CD1c-positive myeloid dendritic cell (primary cell): Measurements from ENCODE around the gene JAZF1.
A peak's percentile ranks its signal among the peaks of the same experiment; 100 is the strongest.

Experiments
- DNase-seq: peaks from one replicate; pipeline ENCODE4 v3.0.0-alpha.2; 2016; ENCODE audit errors: extremely low spot score

JAZF1 gene

GRCh38 chr7:28180364-28181147 is at the start of gene JAZF1:
Gene JAZF1, minus strand, starts transcription at chr7:28180795.
- DNase-seq, result peak; percentile 45

DNA sequence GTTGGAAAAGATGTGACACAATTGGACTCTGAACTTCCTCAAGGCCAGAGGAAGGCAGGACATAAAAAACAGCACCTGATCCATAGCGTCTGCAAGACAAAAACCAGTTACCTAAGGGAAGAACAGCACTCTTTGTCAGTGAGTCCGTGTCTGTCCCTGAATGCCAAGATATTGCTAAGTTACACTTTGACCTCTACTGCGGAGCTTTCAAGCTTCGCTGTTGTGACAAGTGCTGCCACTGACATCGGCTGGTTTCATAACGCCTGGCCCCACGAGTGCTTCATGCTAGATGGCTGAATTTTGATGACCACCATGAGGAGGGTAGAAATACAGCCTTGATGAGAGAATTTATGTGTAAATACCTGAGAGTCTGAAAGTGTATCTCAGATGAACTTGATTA is 49.7 kb upstream of the JAZF1 start:
- no peak for DNase-seq

- DNase-seq, result no peak
Observed at GRCh38 chr7:28228396-28228795, 47.8 kb upstream of the JAZF1 start.

DNA sequence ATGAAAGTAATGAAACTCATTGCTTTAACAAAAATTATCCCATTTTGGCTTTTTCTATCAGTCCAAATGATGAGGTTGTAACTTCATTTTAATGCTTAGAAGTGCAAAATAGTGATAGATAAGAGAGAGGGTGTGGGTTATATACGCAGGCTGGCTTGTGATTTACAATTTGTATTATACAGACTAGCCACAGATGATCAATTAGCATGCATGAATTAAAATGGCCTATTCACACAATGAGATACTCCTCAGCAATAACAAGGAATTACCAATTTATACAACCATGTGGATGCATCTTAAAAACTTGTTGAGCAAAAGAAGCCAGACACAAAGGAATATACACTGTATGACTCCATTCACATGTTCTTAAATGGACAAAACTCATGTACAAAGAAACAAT is 45.4 kb upstream of the JAZF1 start:
- no peak for DNase-seq

- DNase-seq, result no peak
Observed at GRCh38 chr7:28225576-28225975, 45.0 kb upstream of the JAZF1 start.

- DNase-seq, result no peak
Observed at GRCh38 chr7:28224675-28225074, 44.1 kb upstream of the JAZF1 start.

GRCh38 chr7:28224172-28224571 is 43.6 kb upstream of the JAZF1 start:
- DNase-seq, result no peak

GRCh38 chr7:28222636-28223035 is 42.0 kb upstream of the JAZF1 start:
- no peak for DNase-seq

GRCh38 chr7:28219793-28220192 is 39.2 kb upstream of the JAZF1 start:
- no peak for DNase-seq

GRCh38 chr7:28217143-28217542 is 36.5 kb upstream of the JAZF1 start:
- DNase-seq, result no peak

- DNase-seq, result no peak
Observed at GRCh38 chr7:28211006-28211405, 30.4 kb upstream of the JAZF1 start.

DNA sequence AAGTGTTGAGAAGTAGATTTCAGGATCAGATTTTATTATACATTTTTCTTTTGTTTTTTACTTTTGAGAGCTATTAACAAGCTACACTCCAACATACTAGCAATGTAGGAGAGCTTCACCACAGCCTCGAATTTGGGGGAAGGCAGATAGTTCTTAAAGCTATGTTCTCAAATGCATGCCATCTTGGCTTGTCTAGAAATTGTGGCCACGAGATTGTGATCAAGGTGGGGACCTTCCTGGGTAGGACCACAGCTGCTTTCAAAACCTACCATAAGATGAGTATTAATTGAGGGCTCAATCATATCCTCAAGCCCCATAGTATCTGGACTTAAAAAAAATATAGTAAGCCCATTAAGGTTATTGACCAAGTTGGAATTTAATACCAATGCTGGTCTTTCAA is 27.9 kb upstream of the JAZF1 start:
- DNase-seq, result no peak

DNA sequence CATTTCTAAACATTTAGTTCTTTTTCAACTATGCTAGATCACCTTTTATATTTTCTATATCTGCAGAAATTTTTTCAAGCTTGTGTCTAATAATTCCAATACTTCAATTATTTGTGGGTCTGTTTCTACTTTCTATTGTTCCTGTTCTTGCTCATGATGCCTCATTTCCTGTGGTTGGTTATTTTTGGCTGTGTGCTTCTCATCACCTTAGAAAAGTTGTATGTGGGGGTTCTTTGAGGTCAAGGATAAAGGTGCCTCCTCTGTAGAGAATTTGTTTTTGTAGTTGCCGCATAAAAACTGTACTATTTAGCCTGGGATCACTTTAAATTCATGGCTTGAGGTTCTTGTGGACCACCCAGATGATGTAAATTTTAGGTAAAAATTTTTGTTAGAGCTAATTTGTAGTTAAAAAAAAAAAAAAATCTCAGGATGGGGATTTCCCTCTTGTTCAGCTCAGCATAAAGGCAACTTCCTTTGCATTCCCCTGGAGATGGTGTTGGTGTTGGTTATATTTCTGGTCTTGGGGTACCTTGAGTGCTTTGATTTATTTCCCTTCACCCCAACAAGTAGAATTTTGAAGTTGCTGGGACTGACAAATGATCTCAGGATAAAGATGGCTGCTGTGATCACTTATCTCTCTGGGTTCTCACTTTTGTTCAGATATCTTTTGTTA is 27.0 kb upstream of the JAZF1 start:
- no peak for DNase-seq

- no peak for DNase-seq
Observed at GRCh38 chr7:28205506-28205905, 24.9 kb upstream of the JAZF1 start.

DNA sequence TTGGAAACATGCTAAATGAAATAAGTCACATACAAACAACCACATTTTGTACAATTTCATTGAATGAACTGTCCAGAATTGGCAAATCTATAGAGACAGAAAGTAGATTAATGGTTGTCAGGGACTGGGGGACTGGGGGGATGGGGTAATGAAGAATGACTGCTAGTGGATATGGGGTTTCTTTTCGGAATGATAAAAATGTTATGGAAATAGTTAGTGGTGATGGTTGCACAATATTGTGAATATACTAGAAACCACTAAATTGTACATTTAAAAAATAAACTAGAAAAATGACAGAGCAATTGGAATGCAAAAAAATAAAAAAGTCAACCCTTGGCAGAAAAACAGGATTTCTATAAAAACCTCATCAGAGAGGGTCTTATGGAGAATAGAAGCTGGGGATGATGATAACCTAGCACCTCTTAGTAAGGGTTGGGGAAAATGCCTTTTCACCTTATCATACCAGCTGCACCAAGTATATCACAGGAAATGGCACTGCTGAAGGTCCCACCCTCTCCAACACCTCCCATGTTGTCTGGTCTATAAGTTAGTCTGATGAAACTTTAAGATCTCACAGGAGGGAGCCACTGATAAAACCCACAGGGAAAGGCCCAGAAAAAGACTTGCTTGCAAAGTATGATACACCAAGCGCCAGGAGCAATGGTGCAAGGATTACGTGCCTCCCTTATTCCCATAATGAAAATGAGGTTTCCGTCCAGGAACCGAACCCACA is 23.1 kb upstream of the JAZF1 start:
- DNase-seq, result no peak

DNA sequence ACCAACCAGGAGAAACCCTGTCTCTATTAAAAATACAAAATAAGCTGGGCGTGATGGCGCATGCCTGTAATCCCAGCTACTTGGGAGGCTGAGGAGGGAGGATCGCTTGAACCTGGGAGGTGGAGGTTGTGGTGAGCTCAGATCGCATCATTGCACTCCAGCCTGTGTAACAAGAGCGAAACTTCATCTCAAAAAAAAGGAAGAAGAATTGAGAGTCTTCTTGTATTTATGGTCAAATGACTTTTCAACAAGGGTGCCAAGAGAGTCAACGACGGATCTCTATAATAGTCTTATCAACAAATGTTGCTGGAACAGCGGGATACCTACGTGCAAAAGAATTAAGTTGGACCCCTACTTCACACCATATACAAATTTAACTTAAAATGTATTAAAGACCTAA is 21.6 kb upstream of the JAZF1 start:
- DNase-seq, result no peak

- DNase-seq, result no peak
Observed at GRCh38 chr7:28201131-28201530, 20.5 kb upstream of the JAZF1 start.

DNA sequence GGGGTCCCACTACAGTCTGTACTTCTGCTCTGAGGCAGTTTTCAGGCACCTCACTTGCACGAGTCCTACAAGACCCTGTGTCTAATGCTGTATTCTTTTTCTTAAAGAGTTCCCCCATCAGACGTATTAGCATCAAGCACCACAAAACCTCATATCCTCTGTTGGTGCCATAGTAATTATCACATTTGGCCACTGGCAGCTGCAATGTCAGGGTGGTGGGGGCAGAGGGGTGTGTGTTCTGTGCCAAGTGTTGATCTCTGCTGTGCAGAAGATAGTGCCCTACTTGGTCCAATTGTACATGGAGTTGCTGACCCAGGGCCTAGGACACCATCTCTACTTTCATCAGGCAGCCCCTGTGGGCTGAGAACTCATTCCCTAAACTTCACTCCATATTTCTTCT is 20.0 kb upstream of the JAZF1 start:
- no peak for DNase-seq

DNA sequence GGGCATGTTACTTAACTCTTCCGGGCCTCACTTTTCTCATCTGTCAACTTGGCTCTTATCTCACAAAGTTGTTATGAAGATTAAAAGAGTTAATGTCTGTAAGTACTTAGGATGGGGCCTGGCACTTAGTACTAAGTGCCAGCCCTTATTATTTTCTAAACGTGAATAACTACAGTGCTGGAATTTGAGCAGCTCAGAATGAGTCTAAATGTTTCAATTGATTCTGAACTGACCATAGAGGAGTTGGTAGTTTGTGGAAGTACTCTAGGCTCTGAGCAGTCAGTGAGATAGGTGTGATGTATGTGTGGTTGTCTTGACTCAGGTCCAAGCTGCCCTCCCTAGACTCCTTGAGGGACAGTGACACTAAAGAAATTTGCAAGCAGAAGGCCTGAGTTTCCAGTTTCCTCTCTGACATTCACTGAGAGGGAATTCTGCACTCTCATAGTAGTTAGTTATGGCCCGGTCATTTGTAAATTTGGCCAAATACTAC is 18.5 kb upstream of the JAZF1 start:
- no peak for DNase-seq

DNA sequence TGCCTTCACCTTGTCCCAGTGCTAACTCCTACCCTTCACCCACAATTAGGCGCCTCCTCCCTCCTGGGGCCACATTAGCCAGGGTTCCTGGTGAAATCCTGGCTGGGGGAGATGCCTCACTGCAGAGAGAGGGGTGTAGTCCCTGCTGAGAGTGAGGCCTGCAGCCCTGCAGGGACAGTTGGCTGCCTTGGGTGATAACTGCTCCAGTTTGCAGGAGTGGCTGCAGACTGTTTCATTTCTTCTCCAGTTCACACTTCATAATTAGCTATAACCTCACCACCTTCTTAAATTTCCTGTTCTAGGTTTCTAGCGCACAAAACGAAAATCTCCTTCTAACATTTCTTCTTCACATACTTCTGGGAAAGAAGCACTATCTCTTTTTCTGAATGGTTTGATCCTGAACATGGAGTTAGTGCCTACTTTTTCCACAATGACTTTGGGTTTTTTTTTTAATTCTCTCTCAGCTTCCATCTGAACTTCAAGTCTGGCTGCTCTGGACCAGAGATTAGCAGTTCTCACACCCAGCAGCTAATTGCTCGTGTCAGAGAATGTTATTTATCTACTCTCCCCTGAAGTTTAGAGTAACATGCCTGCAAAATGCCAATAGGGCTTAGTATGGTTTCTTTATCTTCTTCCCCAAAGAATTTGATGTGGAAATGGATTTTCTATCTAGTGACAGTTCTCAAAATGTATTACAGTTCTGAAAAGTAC is 15.5 kb upstream of the JAZF1 start:
- no peak for DNase-seq

DNA sequence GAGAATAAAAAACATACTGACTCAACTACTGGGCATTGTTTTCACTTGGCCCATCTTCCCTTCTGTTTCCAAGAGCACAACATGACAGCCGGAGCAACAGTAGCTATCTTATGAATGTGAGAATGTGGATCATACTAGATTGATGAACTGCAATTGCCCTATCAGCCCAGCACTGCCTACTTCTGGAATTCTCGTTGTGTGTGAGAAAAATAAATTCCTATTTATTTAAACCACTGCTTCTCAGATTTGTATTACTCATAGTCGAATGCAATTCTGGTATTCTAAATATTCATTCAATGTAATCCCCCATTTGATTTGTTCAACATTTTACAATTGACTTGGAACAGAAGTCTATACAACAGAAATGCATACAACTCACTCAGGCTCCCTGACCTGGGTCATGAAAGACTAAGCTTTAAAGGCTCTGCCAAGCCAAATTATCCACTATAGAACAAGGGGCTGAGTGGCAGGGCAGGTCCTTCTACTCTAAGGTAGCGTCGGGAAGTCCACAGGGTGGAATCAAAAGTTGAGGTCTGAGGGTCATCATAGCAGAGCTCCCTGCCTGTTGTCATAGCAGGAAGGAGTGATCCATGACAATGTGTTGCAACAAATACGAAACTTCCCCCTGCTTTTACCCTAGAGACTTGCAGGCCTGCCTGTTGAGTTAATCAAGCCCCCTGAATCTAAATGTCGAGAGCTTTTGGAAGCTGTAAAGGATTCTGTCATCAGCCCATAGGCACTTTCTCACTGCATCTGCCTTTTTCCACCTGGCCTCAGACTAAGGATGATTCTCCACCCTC is 12.4 kb upstream of the JAZF1 start:
- DNase-seq, result peak; percentile 41
